CD4-positive, alpha-beta T cell treated with Interleukin-6 at 100 ng/mL for 8 hours (primary cell): ENCODE measurements around the gene SLC35B3.
"Not testable (repeated sequence)": the region's sequence is repeated elsewhere in the genome, so short reads cannot be mapped to it uniquely, and the experiment has no call there.

Source experiments
- DNase-seq: peaks from one replicate; pipeline ENCODE4 v3.0.0-alpha.2; 2020; ENCODE audit warnings: mixed read lengths, low spot score

SLC35B3 gene

DNA sequence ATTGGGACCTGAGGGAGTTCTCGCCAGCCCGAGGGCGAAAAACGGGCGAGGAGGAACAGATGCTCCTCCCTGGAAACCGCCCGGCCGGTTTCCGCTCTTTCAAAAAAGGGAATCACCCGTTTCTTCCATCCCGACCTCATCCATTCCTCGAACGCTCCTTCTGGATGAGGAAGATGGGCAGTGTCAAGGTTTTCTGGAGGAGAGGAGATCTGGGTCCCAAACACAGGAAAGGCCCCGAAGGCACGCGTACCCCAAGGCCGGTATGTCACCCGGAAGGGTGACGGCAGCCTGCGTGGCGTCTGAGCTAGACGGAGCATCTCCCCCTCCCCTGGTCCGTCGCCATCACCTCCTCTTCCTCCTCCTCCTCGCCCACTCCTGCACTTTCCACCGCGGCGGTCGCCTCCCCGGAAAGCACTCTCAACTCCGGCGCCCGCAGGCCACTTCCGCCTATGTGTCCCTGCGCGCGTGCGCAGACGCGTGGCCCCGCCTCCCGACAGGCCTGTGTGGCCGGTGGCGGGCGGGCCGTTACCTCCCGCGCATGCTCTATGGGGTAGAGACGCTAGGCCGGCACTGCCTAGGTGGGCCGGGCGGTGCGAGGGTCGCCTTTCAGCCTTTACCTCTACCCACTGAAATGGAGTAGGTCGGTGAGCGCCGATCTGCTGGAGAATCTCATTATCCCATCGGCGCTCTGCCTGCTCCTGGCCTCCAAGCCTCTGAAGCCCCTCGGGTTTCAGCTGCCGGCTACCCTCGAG, at the start of gene SLC35B3:
SLC35B3 (minus strand) TSS at position 453 of the 752 bp plus-strand sequence.
- peak; percentile 97 for DNase-seq

GRCh38 chr6:8483650-8484049, 48.3 kb upstream of the SLC35B3 start:
- no peak for DNase-seq

DNA sequence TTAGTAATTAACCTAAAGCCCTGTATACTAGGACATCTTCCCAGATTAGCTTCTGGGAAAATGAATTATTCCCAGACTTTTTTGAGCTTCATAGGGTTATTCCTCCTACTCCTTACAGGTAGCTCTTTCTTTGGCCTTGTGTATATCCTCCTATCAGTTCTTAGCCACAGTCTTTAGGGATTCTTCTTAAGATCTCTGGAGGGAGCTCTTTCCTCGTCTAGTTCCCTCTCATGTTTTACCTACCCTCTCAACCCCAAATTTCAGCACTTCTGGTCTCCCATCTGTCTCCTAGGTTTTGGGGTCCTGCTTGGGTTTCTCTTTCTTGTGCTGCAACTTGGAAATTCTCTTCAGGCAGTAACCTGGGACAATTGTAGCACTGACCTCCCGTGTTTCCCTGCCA, 46.4 kb upstream of the SLC35B3 start:
- DNase-seq: no peak

GRCh38 chr6:8478418-8478817, 43.1 kb upstream of the SLC35B3 start:
- DNase-seq: no peak

DNA sequence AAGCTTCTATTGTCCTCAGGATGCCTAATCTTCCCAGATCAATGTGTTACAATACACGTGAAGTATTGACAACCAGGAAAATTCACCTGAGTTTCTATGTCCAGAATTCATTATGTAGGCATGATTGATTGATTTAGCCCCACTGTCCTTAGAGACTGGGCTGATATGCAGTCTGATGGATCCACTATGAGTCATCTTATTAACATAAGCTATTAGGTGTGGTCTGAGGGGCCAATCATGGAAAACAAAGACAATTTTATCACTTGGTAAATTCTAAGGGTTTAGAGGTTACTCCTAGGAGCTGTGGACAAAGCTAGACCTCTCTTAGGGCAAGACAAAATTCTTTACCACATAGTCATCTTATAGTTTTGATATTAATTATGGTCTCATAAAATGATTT, 41.3 kb upstream of the SLC35B3 start:
- DNase-seq: no peak

- DNase-seq: no peak
These were observed 33.4 kb upstream of the SLC35B3 start for GRCh38 chr6:8468552-8469356.

DNA sequence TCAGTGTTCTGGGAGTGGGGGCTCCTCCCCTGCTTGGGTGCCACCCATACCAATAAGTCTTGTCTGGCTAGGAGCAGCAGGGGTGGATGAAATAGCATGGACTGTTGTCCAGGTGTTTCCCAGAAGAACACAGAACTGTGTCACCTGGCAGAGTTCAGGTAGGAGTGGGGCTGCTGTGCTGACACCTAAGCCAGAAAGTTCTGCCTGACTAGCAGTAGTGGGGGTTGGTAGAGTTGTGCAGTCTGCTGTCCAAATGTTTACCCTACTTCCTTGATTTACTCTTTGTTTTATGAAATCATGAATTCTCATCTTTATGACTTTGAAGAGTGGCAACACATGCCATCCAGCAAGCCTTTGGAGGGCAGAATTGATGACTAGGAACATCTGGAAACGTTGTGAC, 27.3 kb upstream of the SLC35B3 start:
- no peak for DNase-seq

DNA sequence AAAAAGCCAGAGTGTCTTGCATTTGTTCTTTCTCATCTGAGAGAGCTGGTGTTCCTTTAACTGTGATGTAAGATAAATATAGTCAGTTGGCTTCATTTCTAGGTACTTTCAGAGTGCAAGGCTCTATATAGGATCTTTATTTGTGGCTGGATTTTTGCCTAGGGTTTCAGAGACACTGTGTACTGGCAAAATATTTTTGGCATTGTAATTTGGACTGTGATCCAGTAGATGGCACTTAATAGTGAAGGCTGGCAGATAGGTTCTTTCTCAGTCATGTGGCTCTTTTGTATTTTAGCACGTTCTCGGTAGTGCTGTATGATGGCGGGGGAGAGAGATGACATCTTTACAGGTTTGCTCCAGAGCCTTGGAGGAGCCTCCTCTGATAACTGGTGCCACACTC, 26.8 kb upstream of the SLC35B3 start:
- no peak for DNase-seq

- no peak for DNase-seq
These were observed 11.0 kb upstream of the SLC35B3 start for GRCh38 chr6:8446391-8446790.

- DNase-seq: not testable (repeated sequence)
These were observed 10.6 kb upstream of the SLC35B3 start for GRCh38 chr6:8445930-8446329.

- DNase-seq: no peak
These were observed 6.8 kb upstream of the SLC35B3 start for GRCh38 chr6:8442150-8442549.

GRCh38 chr6:8441452-8441851, 6.1 kb upstream of the SLC35B3 start:
- DNase-seq: no peak

- no peak for DNase-seq
These were observed 4.4 kb upstream of the SLC35B3 start for GRCh38 chr6:8439601-8440268.

GRCh38 chr6:8437813-8438212, 2.5 kb upstream of the SLC35B3 start:
- DNase-seq: no peak

DNA sequence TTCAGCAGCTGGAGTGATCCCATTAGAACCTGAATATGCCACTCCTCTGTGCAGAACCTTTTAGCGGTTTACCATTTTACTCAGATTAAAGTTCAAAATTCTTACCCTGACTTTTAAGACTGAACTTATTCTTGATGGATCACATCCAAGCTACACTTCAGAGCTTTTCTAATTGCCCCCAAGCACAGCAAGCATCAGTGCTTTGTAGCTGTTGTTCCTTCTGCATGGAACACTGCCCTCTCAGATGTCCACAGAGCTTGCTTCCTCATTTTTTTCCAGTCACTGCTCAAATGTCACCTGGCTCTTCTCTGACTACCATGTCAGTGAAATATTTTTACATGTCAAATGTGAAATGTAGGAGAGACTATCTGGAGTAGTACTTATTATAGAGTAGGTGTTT, 1.6 kb upstream of the SLC35B3 start:
- DNase-seq: no peak

DNA sequence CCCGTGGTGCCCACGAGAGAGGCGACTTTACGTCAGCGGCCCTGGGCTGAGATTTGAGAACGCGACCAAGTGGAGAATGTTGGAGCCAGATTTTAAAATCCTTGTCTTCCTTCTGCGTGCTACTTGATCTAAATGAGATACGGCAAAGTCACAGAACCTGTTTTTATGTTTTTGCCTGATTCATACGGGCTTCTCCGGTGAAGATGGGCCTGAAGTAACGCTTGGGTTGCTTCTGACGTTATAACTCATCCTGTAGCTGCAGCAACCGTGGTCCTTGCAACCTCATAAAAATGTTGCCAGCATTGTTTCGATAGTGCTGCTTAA, 462 bp upstream of the SLC35B3 start:
- DNase-seq: no peak

DNA sequence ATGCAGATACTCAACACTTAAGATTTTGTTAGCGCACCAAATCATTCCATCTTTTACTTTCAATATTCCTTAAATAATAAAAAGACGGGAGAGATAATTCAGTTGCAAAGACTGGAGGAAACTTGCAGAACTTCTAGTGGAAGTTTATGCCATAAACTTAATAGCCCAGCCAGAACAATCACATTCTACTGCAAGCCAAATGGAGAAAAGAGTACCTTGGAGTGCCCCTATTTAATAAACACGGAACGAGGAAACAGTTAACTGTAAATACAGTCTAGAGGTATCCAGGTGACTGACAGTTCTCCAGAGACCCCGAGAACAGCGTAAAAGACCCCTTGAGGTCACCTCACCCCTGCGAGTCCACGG, 635 bp downstream of the SLC35B3 start:
- DNase-seq: no peak

GRCh38 chr6:8432614-8433013, 2.7 kb downstream of the SLC35B3 start:
- DNase-seq: no peak

DNA sequence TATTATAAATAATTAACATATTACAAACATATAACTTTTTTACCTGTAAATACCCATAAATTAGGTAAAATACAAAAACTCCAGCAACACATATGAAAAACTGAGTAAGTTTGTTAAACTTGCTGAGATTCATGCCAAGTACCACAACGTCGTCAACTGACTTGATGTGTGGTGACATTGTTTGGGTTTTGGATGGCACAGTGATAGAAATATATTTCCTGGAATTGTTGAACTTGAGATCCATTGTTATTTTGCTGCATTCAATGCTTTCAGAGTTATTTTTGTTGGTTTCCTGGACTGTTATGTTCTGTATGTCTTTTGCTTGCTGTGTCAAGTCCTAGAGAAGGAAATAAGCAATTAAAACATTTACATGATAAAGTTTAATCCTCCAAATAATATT, 5.5 kb downstream of the SLC35B3 start:
- no peak for DNase-seq

GRCh38 chr6:8426544-8426943, 8.8 kb downstream of the SLC35B3 start:
- DNase-seq: not testable (repeated sequence)

GRCh38 chr6:8420031-8420588, 15.2 kb downstream of the SLC35B3 start:
- DNase-seq: no peak

GRCh38 chr6:8415913-8416312, 19.4 kb downstream of the SLC35B3 start:
- DNase-seq: no peak

DNA sequence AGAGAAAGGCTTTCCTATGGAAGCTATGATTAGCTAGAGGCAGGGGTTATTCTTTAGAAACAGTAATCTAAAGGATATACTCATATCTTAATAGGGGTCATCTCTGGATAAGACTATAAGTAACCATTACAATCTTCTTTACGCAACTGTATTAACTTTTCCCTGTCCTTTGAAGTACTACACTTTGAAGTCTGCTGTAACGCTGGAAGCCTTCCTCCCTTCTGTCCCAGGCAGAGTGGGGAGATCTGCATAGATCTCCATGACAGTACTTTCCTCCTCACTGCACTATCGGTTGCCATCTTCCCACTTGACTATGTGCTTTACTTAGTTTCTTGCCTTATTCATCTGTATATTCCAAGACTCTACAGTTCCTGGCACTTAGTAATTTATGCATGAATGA, 20.1 kb downstream of the SLC35B3 start:
- DNase-seq: no peak
